HL-60 (cell line): Measurements from ENCODE around the gene HAUS5.

ENCODE experiments used
- POLR2AphosphoS5 ChIP-seq: IDR thresholded peaks from 2 replicates; pipeline ENCODE4 v1.6.1; 2012; ENCODE audit warnings: low read depth
- SPI1 ChIP-seq: IDR thresholded peaks from 2 replicates; pipeline ENCODE4 v1.6.1; 2012; ENCODE audit warnings: low read depth, mild to moderate bottlenecking, borderline replicate concordance
- TF ChIP-seq, protein P1 (sequence below): IDR thresholded peaks from one replicate; pipeline ENCODE4 v1.5.1; 2011; ENCODE audit warnings: low read length, control low read depth, inconsistent platforms; ENCODE audit not compliant: insufficient read depth
- TF ChIP-seq, protein P2 (sequence below): IDR thresholded peaks from 2 replicates; pipeline ENCODE4 v1.6.1; 2012; ENCODE audit warnings: low read depth; ENCODE audit not compliant: insufficient replicate concordance

- TF ChIP-seq, protein P1, sequence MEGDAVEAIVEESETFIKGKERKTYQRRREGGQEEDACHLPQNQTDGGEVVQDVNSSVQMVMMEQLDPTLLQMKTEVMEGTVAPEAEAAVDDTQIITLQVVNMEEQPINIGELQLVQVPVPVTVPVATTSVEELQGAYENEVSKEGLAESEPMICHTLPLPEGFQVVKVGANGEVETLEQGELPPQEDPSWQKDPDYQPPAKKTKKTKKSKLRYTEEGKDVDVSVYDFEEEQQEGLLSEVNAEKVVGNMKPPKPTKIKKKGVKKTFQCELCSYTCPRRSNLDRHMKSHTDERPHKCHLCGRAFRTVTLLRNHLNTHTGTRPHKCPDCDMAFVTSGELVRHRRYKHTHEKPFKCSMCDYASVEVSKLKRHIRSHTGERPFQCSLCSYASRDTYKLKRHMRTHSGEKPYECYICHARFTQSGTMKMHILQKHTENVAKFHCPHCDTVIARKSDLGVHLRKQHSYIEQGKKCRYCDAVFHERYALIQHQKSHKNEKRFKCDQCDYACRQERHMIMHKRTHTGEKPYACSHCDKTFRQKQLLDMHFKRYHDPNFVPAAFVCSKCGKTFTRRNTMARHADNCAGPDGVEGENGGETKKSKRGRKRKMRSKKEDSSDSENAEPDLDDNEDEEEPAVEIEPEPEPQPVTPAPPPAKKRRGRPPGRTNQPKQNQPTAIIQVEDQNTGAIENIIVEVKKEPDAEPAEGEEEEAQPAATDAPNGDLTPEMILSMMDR = no peak
- TF ChIP-seq SPI1 (peak; percentile 2; the same call in 1 of the 2 replicates), POLR2AphosphoS5 (peak; percentile 22; the same call in 1 of the 2 replicates)
- TF ChIP-seq, protein P2, sequence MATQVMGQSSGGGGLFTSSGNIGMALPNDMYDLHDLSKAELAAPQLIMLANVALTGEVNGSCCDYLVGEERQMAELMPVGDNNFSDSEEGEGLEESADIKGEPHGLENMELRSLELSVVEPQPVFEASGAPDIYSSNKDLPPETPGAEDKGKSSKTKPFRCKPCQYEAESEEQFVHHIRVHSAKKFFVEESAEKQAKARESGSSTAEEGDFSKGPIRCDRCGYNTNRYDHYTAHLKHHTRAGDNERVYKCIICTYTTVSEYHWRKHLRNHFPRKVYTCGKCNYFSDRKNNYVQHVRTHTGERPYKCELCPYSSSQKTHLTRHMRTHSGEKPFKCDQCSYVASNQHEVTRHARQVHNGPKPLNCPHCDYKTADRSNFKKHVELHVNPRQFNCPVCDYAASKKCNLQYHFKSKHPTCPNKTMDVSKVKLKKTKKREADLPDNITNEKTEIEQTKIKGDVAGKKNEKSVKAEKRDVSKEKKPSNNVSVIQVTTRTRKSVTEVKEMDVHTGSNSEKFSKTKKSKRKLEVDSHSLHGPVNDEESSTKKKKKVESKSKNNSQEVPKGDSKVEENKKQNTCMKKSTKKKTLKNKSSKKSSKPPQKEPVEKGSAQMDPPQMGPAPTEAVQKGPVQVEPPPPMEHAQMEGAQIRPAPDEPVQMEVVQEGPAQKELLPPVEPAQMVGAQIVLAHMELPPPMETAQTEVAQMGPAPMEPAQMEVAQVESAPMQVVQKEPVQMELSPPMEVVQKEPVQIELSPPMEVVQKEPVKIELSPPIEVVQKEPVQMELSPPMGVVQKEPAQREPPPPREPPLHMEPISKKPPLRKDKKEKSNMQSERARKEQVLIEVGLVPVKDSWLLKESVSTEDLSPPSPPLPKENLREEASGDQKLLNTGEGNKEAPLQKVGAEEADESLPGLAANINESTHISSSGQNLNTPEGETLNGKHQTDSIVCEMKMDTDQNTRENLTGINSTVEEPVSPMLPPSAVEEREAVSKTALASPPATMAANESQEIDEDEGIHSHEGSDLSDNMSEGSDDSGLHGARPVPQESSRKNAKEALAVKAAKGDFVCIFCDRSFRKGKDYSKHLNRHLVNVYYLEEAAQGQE = peak; percentile 79
Measured at GRCh38 chr19:35644206-35644986, 31.9 kb downstream of the HAUS5 start.
